ENCODE measurements around the gene CD163L1. TPM values are rescaled to one million over a fixed set of nuclear protein-coding genes. Genes with fewer than 3 reads are reported as not detected.

CD163L1 gene
- total and polyA plus RNA-seq, 9 of the 15 experiments (the other 6 are each of a cell fraction or from before 2014, with no cell fraction given) = 0.54 to 9.2 (median 2.0) TPM

GRCh38 chr12:7383157-7383556 is 60.8 kb downstream of the CD163L1 start (continued):
- TF ChIP-seq, protein P1, sequence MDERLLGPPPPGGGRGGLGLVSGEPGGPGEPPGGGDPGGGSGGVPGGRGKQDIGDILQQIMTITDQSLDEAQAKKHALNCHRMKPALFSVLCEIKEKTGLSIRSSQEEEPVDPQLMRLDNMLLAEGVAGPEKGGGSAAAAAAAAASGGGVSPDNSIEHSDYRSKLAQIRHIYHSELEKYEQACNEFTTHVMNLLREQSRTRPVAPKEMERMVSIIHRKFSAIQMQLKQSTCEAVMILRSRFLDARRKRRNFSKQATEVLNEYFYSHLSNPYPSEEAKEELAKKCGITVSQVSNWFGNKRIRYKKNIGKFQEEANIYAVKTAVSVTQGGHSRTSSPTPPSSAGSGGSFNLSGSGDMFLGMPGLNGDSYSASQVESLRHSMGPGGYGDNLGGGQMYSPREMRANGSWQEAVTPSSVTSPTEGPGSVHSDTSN (CRISPR knock-in tag; IDR thresholded peaks at IDR 0.05; ENCODE audit: low read depth) = no peak
- TF ChIP-seq, protein P1 (tag; conservative IDR thresholded peaks at IDR 0.05; ENCODE audit: low read depth) = no peak
- TF ChIP-seq KDM4B (IDR thresholded peaks at IDR 0.05; ENCODE audit: borderline replicate concordance in 2 of 2, low read depth in 1 of 2) = no peak
- TF ChIP-seq NRF1 (conservative IDR thresholded peaks at IDR 0.05 in 1 of 2, IDR thresholded peaks at IDR 0.05 in 1 of 2) = no peak
- no peak for TF ChIP-seq DACH1 (IDR thresholded peaks at IDR 0.05; ENCODE audit: partially characterized antibody)

GRCh38 chr12:7376196-7376595 is 67.8 kb downstream of the CD163L1 start:
- CTCF ChIA-PET (ENCODE audit: low intra/inter-chr PET ratio) = no interaction called here
- no peaks in the 10 kb centered on the region for H3K79me2 ChIP-seq (ENCODE audit: control insufficient read depth, insufficient read depth, low read length)
- 7% methylated on average over 1 of the region's 1 CpG for WGBS (ENCODE audit: insufficient coverage, low coverage, missing lambda C conversion rate)

More at GRCh38 chr12:7376196-7376595, 67.8 kb downstream of the CD163L1 start:
- H3K36me3 ChIP-seq (ENCODE audit: control insufficient read depth, insufficient read depth, low read length) = no peaks in the 10 kb centered on the region
- no TSS peak for BruUV-seq (replicated peaks)
- no peaks in the 10 kb centered on the region for H3K9me3 ChIP-seq (replicated peaks; ENCODE audit: control insufficient read depth, insufficient read depth, low read depth, low read length)
- POLR2A ChIA-PET = no interaction called here
- H3K27ac ChIP-seq (ENCODE audit: extremely low read depth, low read depth, low read length) = no peak overlapping the region
- ATAC-seq = no peak
- intact Hi-C loops (cut with micrococcal nuclease) = no loop called here
- in situ Hi-C loops (cut with MboI) = loop anchor here (10.0 kb wide), 1 partner anchor 59 kb away; no protein-coding TSS in a partner anchor
- no peak overlapping the region for H3K4me2 ChIP-seq (ENCODE audit: insufficient read depth, low read length)
- H3K9ac ChIP-seq (ENCODE audit: insufficient read depth in 1 of 2, low read depth in 2 of 2, low read length in 2 of 2) = no peak overlapping the region
- no peak for TF ChIP-seq CBX2 (IDR thresholded peaks at IDR 0.05; ENCODE audit: insufficient read depth, low read length, poor library complexity, severe bottlenecking)
- TF ChIP-seq ZNF143 (CRISPR knock-in tag; IDR thresholded peaks at IDR 0.05) = no peak
- TF ChIP-seq, protein P2, sequence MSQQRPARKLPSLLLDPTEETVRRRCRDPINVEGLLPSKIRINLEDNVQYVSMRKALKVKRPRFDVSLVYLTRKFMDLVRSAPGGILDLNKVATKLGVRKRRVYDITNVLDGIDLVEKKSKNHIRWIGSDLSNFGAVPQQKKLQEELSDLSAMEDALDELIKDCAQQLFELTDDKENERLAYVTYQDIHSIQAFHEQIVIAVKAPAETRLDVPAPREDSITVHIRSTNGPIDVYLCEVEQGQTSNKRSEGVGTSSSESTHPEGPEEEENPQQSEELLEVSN (IDR thresholded peaks at IDR 0.05; ENCODE audit: borderline replicate concordance in 1 of 2, extremely low read depth in 1 of 2, insufficient read depth in 1 of 2, insufficient read length in 1 of 2, low read depth in 1 of 2, low read length in 1 of 2, poor library complexity in 1 of 2, severe bottlenecking in 1 of 2) = no peak
- TF ChIP-seq ZNF696 (CRISPR knock-in tag; conservative IDR thresholded peaks at IDR 0.05) = no peak
- no peak for TF ChIP-seq CREM (IDR thresholded peaks at IDR 0.05; ENCODE audit: low read depth)
- no peak for TF ChIP-seq BRD4 (IDR thresholded peaks at IDR 0.05)
- TF ChIP-seq CTBP1 (IDR thresholded peaks at IDR 0.05; ENCODE audit: borderline replicate concordance) = no peak
- TF ChIP-seq ZFP30 (CRISPR knock-in tag; IDR thresholded peaks at IDR 0.05; ENCODE audit: borderline replicate concordance) = no peak
- no peak for TF ChIP-seq XRCC5 (IDR thresholded peaks at IDR 0.05; ENCODE audit: low read depth, low read length)
- no peak for TF ChIP-seq SREBF2 (CRISPR knock-in tag; IDR thresholded peaks at IDR 0.05)
- no peak for TF ChIP-seq ZNF12 (CRISPR knock-in tag; IDR thresholded peaks at IDR 0.05)
- no peak for TF ChIP-seq PREB (CRISPR knock-in tag; IDR thresholded peaks at IDR 0.05)
- no peak for TF ChIP-seq TCFL5 (CRISPR knock-in tag; conservative IDR thresholded peaks at IDR 0.05)
- H2AFZ ChIP-seq (ENCODE audit: low read depth, low read length) = no peak overlapping the region
- no peaks in the 10 kb centered on the region for H4K20me1 ChIP-seq (replicated peaks; ENCODE audit: control insufficient read depth, insufficient read depth, low read length)
- no peaks in the 10 kb centered on the region for H3K9me1 ChIP-seq (ENCODE audit: control insufficient read depth, insufficient read depth, low read length)
- no peak for FAIRE-seq
- H3K4me3 ChIP-seq = no peak overlapping the region
- H3K4me1 ChIP-seq (replicated peaks in 1 of 2; ENCODE audit: control insufficient read depth in 2 of 2, insufficient read depth in 2 of 2, low read length in 2 of 2) = peaks cover 0 to 4% of the 10 kb centered on the region in 2 experiments; a peak in 4 of 5 replicates
- no peak for DNase-seq (ENCODE audit: extremely low read depth in 1 of 4, low spot score in 3 of 4)
- no peaks in the 10 kb centered on the region for H3K27me3 ChIP-seq (ENCODE audit: control insufficient read depth in 2 of 2, insufficient read depth in 2 of 2, low read length in 2 of 2)

All from K562 (cell line).